Measurements from ENCODE around the gene P3R3URF.

P3R3URF gene

DNA sequence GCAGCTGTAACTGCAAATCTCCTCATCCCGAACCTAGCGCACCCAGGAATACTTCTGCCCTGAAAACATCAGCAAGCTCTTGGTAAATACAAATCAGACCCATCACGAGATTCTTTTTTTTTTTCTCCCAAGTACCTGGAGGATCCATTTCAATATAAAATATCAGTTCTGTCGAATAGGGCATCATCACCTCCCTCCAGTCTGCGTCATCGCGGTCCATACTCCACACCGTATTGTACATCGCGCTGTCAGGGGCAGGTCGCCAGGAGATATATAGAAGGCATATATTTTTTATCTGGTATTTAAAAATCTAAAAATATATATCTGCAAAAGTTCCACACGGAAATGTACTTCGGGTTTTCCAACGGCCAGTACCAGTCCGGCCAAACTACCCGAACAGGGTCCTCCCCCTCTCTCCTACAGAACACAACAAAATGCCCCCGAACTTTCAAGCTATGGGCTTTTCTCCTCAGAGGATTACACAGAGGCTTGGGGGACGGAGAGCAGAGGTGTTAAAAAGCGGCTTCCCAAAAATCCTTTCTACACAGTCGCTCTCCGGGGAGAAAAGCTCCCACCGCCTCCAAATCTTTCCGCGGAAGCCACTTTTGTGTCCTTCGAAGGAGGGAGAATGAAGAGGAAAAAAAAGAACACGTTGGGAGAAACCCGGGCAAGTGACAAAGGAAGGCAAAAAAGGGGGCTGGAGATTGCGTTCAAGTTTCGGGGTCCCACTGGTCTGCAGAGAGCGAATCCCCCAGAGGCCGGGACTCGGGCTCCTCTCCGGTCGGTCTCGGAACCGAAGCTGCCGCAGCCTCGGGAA is 44.4 kb downstream of the P3R3URF start:
- DNase-seq (ENCODE audit: low read depth): no peak

DNA sequence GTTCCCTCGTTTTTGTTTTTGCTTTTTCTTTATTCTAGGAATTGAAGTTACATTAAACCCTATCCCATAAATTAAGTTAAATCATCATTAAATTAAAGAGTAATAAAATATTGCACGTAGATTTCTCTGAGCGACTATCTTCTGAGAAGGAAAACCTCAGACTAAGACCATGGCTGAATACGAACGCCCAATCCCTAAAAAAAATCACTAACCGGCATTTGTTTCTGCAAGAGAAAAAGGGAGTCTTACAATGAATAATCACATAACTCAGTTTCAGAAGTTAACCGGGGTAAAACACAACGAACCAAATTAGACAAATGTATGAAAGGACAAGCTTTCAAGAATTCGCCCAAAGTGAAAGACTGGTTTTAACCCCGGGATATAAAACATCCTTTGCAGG is 45.2 kb downstream of the P3R3URF start:
- no peak for DNase-seq (ENCODE audit: low read depth)

- no peak for DNase-seq (ENCODE audit: low read depth)
Observed at GRCh38 chr1:46130606-46131005, 45.7 kb downstream of the P3R3URF start.

DNA sequence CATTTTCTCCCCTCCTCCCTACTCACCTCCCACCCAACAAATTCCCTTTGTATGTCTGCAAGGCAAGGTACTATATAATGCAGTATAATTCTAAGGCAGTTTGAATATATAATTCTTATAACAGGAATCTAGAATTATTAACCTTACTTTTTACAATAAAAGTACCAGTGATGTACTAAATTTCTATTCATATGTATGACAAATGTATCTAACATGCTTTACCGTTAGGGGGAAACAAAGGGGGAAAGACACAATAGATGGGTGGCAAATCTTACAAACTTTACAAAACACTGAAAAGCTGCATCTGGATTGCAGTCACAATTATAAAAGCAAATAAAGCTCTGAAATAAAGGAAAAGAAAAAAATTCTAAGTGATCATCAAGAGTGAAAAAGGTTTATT is 46.2 kb downstream of the P3R3URF start:
- DNase-seq (ENCODE audit: low read depth): no peak

GRCh38 chr1:46128344-46128743 is 47.9 kb downstream of the P3R3URF start:
- no peak for DNase-seq (ENCODE audit: low read depth)

Data from HS-27A (cell line).